ENCODE measurements around the gene EIF5AL1. TPM values are rescaled to one million over a fixed set of nuclear protein-coding genes. Genes with fewer than 3 reads are reported as not detected.

The EIF5AL1 gene
- total and polyA plus RNA-seq, 9 of the 15 experiments (the other 6 are each of a cell fraction or from before 2014, with no cell fraction given), result 0.03 to 3.4 (median 0.53) TPM; not detected in 1

DNA sequence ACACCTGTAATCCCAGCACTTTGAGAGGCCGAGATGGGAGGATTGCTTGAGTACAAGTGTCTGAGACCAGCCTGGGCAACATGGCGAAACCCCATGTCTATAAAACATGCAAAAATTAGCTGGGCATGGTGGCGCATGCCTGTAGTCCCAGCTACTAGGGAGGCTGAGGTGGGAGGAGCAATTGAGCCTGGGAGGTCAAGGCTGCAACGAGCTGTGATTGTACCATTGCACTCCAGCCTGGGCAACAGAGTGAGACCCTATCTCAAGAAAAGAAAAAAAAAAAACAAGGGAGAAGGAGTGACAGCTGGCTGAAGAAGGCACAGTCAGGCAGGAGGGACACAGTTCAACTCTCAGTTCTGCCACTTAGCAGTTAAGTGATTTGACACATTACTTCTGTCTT lies 40.6 kb upstream of the EIF5AL1 start:
- peaks cover 9 to 21% of the 10 kb centered on the region in 2 experiments; a peak in 3 of 5 replicates for H3K4me1 ChIP-seq (replicated peaks in 1 of 2; ENCODE audit: control insufficient read depth in 2 of 2, insufficient read depth in 2 of 2, low read length in 2 of 2)
- CTCF ChIA-PET (ENCODE audit: low intra/inter-chr PET ratio), result no interaction called here

DNA sequence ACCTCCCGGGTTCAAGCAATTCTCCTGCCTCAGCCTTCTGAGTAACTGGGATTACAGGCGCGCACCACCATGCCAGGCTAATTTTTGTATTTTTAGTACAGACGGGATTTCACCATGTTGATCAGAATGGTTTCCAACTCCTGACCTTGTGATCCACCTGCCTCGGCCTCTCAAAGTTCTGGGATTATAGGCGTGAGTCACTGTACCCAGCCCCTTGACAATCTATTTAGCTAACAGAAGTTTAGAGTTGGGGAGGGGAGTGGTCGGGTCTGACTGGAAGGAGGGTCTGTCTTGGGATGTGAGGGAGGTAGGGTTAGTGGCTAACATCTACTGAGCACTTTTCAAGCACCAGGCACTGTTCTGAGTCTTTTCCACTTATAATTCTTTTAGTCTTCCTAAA lies 39.9 kb upstream of the EIF5AL1 start:
- intact Hi-C loops (cut with micrococcal nuclease), result no loop called here
- in situ Hi-C loops (cut with MboI), result loop anchor here (5.0 kb wide), 1 partner anchor 80 kb away; no protein-coding TSS in a partner anchor
- Histone ChIP-seq H3K4me1 (replicated peaks in 1 of 2; ENCODE audit: control insufficient read depth in 2 of 2, insufficient read depth in 2 of 2, low read length in 2 of 2) (peaks cover 9 to 19% of the 10 kb centered on the region in 2 experiments; a peak in 3 of 5 replicates), H2AFZ (ENCODE audit: low read depth, low read length) (no peak overlapping the region), H3K4me2 (ENCODE audit: insufficient read depth, low read length) (no peak overlapping the region), H3K27ac (ENCODE audit: extremely low read depth, low read depth, low read length) (no peak overlapping the region), H3K36me3 (ENCODE audit: control insufficient read depth, insufficient read depth, low read length) (no peaks in the 10 kb centered on the region), H3K27me3 (ENCODE audit: control insufficient read depth in 2 of 2, insufficient read depth in 2 of 2, low read length in 2 of 2) (no peaks in the 10 kb centered on the region; a peak in 1 of 5 replicates), H3K79me2 (ENCODE audit: control insufficient read depth, insufficient read depth, low read length) (no peaks in the 10 kb centered on the region), H3K9ac (ENCODE audit: insufficient read depth in 1 of 2, low read depth in 2 of 2, low read length in 2 of 2) (no peak overlapping the region), H4K20me1 (replicated peaks; ENCODE audit: control insufficient read depth, insufficient read depth, low read length) (no peaks in the 10 kb centered on the region), H3K9me1 (ENCODE audit: control insufficient read depth, insufficient read depth, low read length) (no peaks in the 10 kb centered on the region), H3K4me3 (no peak overlapping the region), H3K9me3 (replicated peaks; ENCODE audit: control insufficient read depth, insufficient read depth, low read depth, low read length) (no peaks in the 10 kb centered on the region)
- FAIRE-seq (no peak), ATAC-seq (no peak), DNase-seq (ENCODE audit: extremely low read depth in 1 of 4, low spot score in 3 of 4) (no peak)
- POLR2A ChIA-PET, result no interaction called here
- CTCF ChIA-PET (ENCODE audit: low intra/inter-chr PET ratio), result no interaction called here
- WGBS (ENCODE audit: insufficient coverage, low coverage, missing lambda C conversion rate), result 47% methylated on average over 7 of the region's 7 CpGs
- BruUV-seq (replicated peaks), result no TSS peak
- TF ChIP-seq, protein P1, sequence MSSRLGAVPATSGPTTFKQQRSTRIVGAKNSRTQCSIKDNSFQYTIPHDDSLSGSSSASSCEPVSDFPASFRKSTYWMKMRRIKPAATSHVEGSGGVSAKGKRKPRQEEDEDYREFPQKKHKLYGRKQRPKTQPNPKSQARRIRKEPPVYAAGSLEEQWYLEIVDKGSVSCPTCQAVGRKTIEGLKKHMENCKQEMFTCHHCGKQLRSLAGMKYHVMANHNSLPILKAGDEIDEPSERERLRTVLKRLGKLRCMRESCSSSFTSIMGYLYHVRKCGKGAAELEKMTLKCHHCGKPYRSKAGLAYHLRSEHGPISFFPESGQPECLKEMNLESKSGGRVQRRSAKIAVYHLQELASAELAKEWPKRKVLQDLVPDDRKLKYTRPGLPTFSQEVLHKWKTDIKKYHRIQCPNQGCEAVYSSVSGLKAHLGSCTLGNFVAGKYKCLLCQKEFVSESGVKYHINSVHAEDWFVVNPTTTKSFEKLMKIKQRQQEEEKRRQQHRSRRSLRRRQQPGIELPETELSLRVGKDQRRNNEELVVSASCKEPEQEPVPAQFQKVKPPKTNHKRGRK (tag; IDR thresholded peaks at IDR 0.05), result no peak
- TF ChIP-seq ZZZ3 (IDR thresholded peaks at IDR 0.05) (no peak), FIP1L1 (IDR thresholded peaks at IDR 0.05; ENCODE audit: low read depth, low read length, poor library complexity, severe bottlenecking) (no peak), ZNF384 (IDR thresholded peaks at IDR 0.05; ENCODE audit: low read depth, low read length) (no peak), ZFP1 (CRISPR knock-in tag; IDR thresholded peaks at IDR 0.05) (no peak), STAT5A (IDR thresholded peaks at IDR 0.05; ENCODE audit: borderline replicate concordance, low read length) (no peak), SP1 (CRISPR knock-in tag; IDR thresholded peaks at IDR 0.05) (no peak), GTF2F1 (IDR thresholded peaks at IDR 0.05; ENCODE audit: low read depth, low read length) (no peak), HNRNPLL (IDR thresholded peaks at IDR 0.05; ENCODE audit: low read depth, low read length, poor library complexity, severe bottlenecking) (no peak)

More for the DNA sequence above, 40.6 kb upstream of the EIF5AL1 start:
- Histone ChIP-seq H4K20me1 (replicated peaks; ENCODE audit: control insufficient read depth, insufficient read depth, low read length) (no peaks in the 10 kb centered on the region), H3K9me1 (ENCODE audit: control insufficient read depth, insufficient read depth, low read length) (no peaks in the 10 kb centered on the region), H3K27ac (ENCODE audit: extremely low read depth, low read depth, low read length) (no peak overlapping the region), H2AFZ (ENCODE audit: low read depth, low read length) (no peak overlapping the region), H3K79me2 (ENCODE audit: control insufficient read depth, insufficient read depth, low read length) (no peaks in the 10 kb centered on the region), H3K36me3 (ENCODE audit: control insufficient read depth, insufficient read depth, low read length) (no peaks in the 10 kb centered on the region), H3K9ac (ENCODE audit: insufficient read depth in 1 of 2, low read depth in 2 of 2, low read length in 2 of 2) (no peak overlapping the region), H3K27me3 (ENCODE audit: control insufficient read depth in 2 of 2, insufficient read depth in 2 of 2, low read length in 2 of 2) (no peaks in the 10 kb centered on the region; a peak in 1 of 5 replicates), H3K4me2 (ENCODE audit: insufficient read depth, low read length) (no peak overlapping the region), H3K4me3 (no peak overlapping the region), H3K9me3 (replicated peaks; ENCODE audit: control insufficient read depth, insufficient read depth, low read depth, low read length) (no peaks in the 10 kb centered on the region)
- in situ Hi-C loops (cut with MboI), result loop anchor here (5.0 kb wide), 1 partner anchor 79 kb away; no protein-coding TSS in a partner anchor
- DNase-seq (ENCODE audit: extremely low read depth in 1 of 4, low spot score in 3 of 4) (no peak), ATAC-seq (no peak), FAIRE-seq (no peak)
- no TSS peak for BruUV-seq (replicated peaks)
- intact Hi-C loops (cut with micrococcal nuclease), result no loop called here
- TF ChIP-seq ZNF699 (CRISPR knock-in tag; IDR thresholded peaks at IDR 0.05; ENCODE audit: insufficient replicate concordance) (no peak), ZNF143 (CRISPR knock-in tag; IDR thresholded peaks at IDR 0.05) (no peak), ZNF121 (CRISPR knock-in tag; conservative IDR thresholded peaks at IDR 0.05) (peak; percentile 64)
- TF ChIP-seq, protein P2, sequence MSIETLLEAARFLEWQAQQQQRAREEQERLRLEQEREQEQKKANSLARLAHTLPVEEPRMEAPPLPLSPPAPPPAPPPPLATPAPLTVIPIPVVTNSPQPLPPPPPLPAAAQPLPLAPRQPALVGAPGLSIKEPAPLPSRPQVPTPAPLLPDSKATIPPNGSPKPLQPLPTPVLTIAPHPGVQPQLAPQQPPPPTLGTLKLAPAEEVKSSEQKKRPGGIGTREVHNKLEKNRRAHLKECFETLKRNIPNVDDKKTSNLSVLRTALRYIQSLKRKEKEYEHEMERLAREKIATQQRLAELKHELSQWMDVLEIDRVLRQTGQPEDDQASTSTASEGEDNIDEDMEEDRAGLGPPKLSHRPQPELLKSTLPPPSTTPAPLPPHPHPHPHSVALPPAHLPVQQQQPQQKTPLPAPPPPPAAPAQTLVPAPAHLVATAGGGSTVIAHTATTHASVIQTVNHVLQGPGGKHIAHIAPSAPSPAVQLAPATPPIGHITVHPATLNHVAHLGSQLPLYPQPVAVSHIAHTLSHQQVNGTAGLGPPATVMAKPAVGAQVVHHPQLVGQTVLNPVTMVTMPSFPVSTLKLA (conservative IDR thresholded peaks at IDR 0.05), result no peak
- POLR2A ChIA-PET, result interaction anchor here (0.6 to 1.1 kb wide), 2 partner anchors 96 to 233 kb away, joined by 3 to 4 read pairs; no protein-coding TSS in a partner anchor
- WGBS (ENCODE audit: insufficient coverage, low coverage, missing lambda C conversion rate), result 29% methylated on average over 4 of the region's 4 CpGs
